NCI-H2196 (cell line): ENCODE results near the gene RIN3.

Experiments
- DNase-seq: peaks from one replicate; lab custom pipeline; 2025; ENCODE audit not compliant: unreplicated experiment; lab: John Stamatoyannopoulos, UW

RIN3 gene

GRCh38 chr14:92506231-92506630, 7.3 kb upstream of the RIN3 start:
- no peak for DNase-seq

- peak; percentile 56 for DNase-seq
Observed at GRCh38 chr14:92507174-92507768, 6.3 kb upstream of the RIN3 start.

- DNase-seq: no peak
Observed at GRCh38 chr14:92510972-92511371, 2.6 kb upstream of the RIN3 start.

GRCh38 chr14:92511453-92512238, 1.9 kb upstream of the RIN3 start:
- no peak for DNase-seq

- DNase-seq: no peak
Observed at GRCh38 chr14:92512807-92513203, 776 bp upstream of the RIN3 start.

- DNase-seq: no peak
Observed at GRCh38 chr14:92513966-92514843, 624 bp downstream of the RIN3 start.

- DNase-seq: no peak
Observed at GRCh38 chr14:92514844-92515514, 1.4 kb downstream of the RIN3 start.

- DNase-seq: no peak
Observed at GRCh38 chr14:92515546-92516343, 2.2 kb downstream of the RIN3 start.

GRCh38 chr14:92516344-92516965, 2.9 kb downstream of the RIN3 start:
- DNase-seq: no peak

- DNase-seq: no peak
Observed at GRCh38 chr14:92516966-92517506, 3.5 kb downstream of the RIN3 start.

GRCh38 chr14:92517761-92518160, 4.2 kb downstream of the RIN3 start:
- DNase-seq: no peak

GRCh38 chr14:92519246-92520101, 5.9 kb downstream of the RIN3 start:
- no peak for DNase-seq

GRCh38 chr14:92520102-92521057, 6.8 kb downstream of the RIN3 start:
- no peak for DNase-seq

- DNase-seq: no peak
Observed at GRCh38 chr14:92521058-92521415, 7.5 kb downstream of the RIN3 start.

- DNase-seq: no peak
Observed at GRCh38 chr14:92523752-92524151, 10.2 kb downstream of the RIN3 start.

- no peak for DNase-seq
Observed at GRCh38 chr14:92524602-92525185, 11.1 kb downstream of the RIN3 start.

- no peak for DNase-seq
Observed at GRCh38 chr14:92525322-92526095, 11.9 kb downstream of the RIN3 start.
